CD14-positive monocyte (primary cell): ENCODE measurements around the gene EYS. TPM values are rescaled to one million over a fixed set of nuclear protein-coding genes. Genes with fewer than 3 reads are reported as not detected.

Source experiments
- DNase-seq, 3 donors: peaks; one replicate each; pipeline ENCODE4 v3.0.0-alpha.2; 2011 to 2022
- H2AFZ ChIP-seq: 2 replicates; pipeline ENCODE4 v1.6.0; 2012; ENCODE audit warnings: mild to moderate bottlenecking, low read depth, low read length, inconsistent platforms; ENCODE audit not compliant: insufficient read depth, poor library complexity, severe bottlenecking
- H3K27ac ChIP-seq, 2 donors: 1 replicate in 1 of 2; 2 replicates in 1 of 2; pipeline ENCODE4 v1.5.1; 2012 to 2013; ENCODE audit warnings: low read length in 2 of 2, control low read depth in 1 of 2, inconsistent platforms in 1 of 2, low read depth in 1 of 2, mild to moderate bottlenecking in 1 of 2
- H3K27me3 ChIP-seq, 2 donors: one replicate each; pipeline versions ENCODE4 v1.6.0 to v1.6.1; 2011 to 2013; ENCODE audit warnings: low read length in 2 of 2; ENCODE audit not compliant: control insufficient read depth in 2 of 2, insufficient read depth in 2 of 2
- H3K36me3 ChIP-seq, 2 donors: replicated peaks in 1 of 2; 1 replicate in 1 of 2; 2 replicates in 1 of 2; pipeline versions ENCODE4 v1.5.1 to v1.6.1; 2012 to 2013; ENCODE audit warnings: low read length in 2 of 2, control low read depth in 1 of 2, inconsistent platforms in 1 of 2, mild to moderate bottlenecking in 1 of 2; ENCODE audit not compliant: insufficient read depth in 2 of 2, control insufficient read depth in 1 of 2
- H3K4me1 ChIP-seq, 2 donors: 1 replicate in 1 of 2; 2 replicates in 1 of 2; pipeline versions ENCODE4 v1.5.1 to v1.6.1; 2012 to 2013; ENCODE audit warnings: low read length in 2 of 2, control low read depth in 1 of 2, inconsistent platforms in 1 of 2, mild to moderate bottlenecking in 1 of 2, moderate library complexity in 1 of 2; ENCODE audit not compliant: insufficient read depth in 2 of 2, control insufficient read depth in 1 of 2
- H3K4me2 ChIP-seq: replicated peaks from 2 replicates; pipeline ENCODE3; 2012; ENCODE audit warnings: low read length, moderate library complexity, mild to moderate bottlenecking; ENCODE audit not compliant: poor library complexity, severe bottlenecking; ENCODE audit errors: extremely low read depth
- H3K4me3 ChIP-seq, 3 experiments: fragments of 200-600 bp in 1 of 3; sonication (generic) in 1 of 3; replicated peaks in 1 of 3; 1 replicate in 2 of 3; 2 replicates in 1 of 3; pipeline ENCODE4 v1.5.1; 2011 to 2013; ENCODE audit warnings: low read length in 3 of 3, mild to moderate bottlenecking in 3 of 3, control low read depth in 2 of 3, low read depth in 2 of 3, inconsistent platforms in 1 of 3, moderate library complexity in 1 of 3
- H3K79me2 ChIP-seq: 2 replicates; pipeline ENCODE4 v1.6.0; 2012; ENCODE audit warnings: mild to moderate bottlenecking, control low read depth, inconsistent platforms, low read length, moderate library complexity; ENCODE audit not compliant: insufficient read depth
- H3K9ac ChIP-seq: 2 replicates; pipeline ENCODE4 v1.6.0; 2017; ENCODE audit warnings: low read length, mild to moderate bottlenecking; ENCODE audit not compliant: insufficient read depth, poor library complexity, severe bottlenecking
- H3K9me3 ChIP-seq, 2 donors: replicated peaks in 1 of 2; 1 replicate in 1 of 2; 2 replicates in 1 of 2; pipeline versions ENCODE4 v1.5.1 to v1.6.1; 2012 to 2013; ENCODE audit warnings: low read length in 2 of 2, control low read depth in 1 of 2; ENCODE audit not compliant: control insufficient read depth in 1 of 2, insufficient read depth in 1 of 2
- H4K20me1 ChIP-seq: 2 replicates; pipeline ENCODE4 v1.6.0; 2012; ENCODE audit warnings: mild to moderate bottlenecking, low read length, control low read depth, moderate library complexity; ENCODE audit not compliant: insufficient read depth
- H3K27ac Mint-ChIP-seq, 7 donors: one replicate each; pipeline ENCODE4 v1.8.0; 2020; ENCODE audit warnings: mild to moderate bottlenecking in 7 of 7, mixed read lengths in 7 of 7, moderate library complexity in 6 of 7, inconsistent platforms in 2 of 7
- H3K27me3 Mint-ChIP-seq, 3 donors: one replicate each; pipeline ENCODE4 v1.8.0; 2021 to 2022; ENCODE audit warnings: low read depth in 3 of 3, mild to moderate bottlenecking in 3 of 3, mixed read lengths in 3 of 3, moderate library complexity in 3 of 3, inconsistent platforms in 1 of 3
- H3K36me3 Mint-ChIP-seq, 2 donors: one replicate each; pipeline ENCODE4 v1.8.0; 2020; ENCODE audit warnings: mixed read lengths in 2 of 2, inconsistent platforms in 1 of 2, mild to moderate bottlenecking in 1 of 2
- H3K4me1 Mint-ChIP-seq: one replicate; pipeline ENCODE4 v1.8.0; 2020; ENCODE audit warnings: mild to moderate bottlenecking, mixed read lengths
- H3K4me3 Mint-ChIP-seq, 2 donors: one replicate each; pipeline ENCODE4 v1.8.0; 2020; ENCODE audit warnings: mild to moderate bottlenecking in 2 of 2, mixed read lengths in 2 of 2, moderate library complexity in 1 of 2
- H3K9me3 Mint-ChIP-seq, 7 donors: one replicate each; pipeline ENCODE4 v1.8.0; 2020 to 2022; ENCODE audit warnings: mixed read lengths in 7 of 7, mild to moderate bottlenecking in 6 of 7, moderate library complexity in 6 of 7, inconsistent platforms in 2 of 7
- CTCF ChIP-seq: fragments of 200-600 bp; IDR thresholded peaks from one replicate; pipeline ENCODE4 v1.8.0; 2022; ENCODE audit warnings: antibody characterized with exemption, mild to moderate bottlenecking
- WGBS: methylation state at CpG from one replicate; pipeline ENCODE4 v1.1.5; 2013; ENCODE audit warnings: missing lambda C conversion rate; ENCODE audit not compliant: insufficient coverage; 5-methylcytosine and 5-hydroxymethylcytosine counted together
- intact Hi-C, 2 donors: fragments of 100-400 bp; cut with micrococcal nuclease; formaldehyde crosslinking; loops; one replicate each; pipeline versions ENCODE4 v1.15.0 to v1.15.1; 2023
- polyA plus RNA-seq, 3 donors: library from polyadenylated mRNA; depleted of rRNA in 1 of 3; unstranded in 2 of 3; stranded (reverse) in 1 of 3; fragments of 300-500 nt in 2 of 3; fragments of >200 nt in 1 of 3; fragmentation: Illumina TruSeq in 2 of 3; gene quantifications; 1 replicate in 2 of 3; 2 replicates in 1 of 3; pipeline ENCODE4 v1.2.3, GENCODE V29; 2012 to 2021

EYS gene
- polyA plus RNA-seq, 3 donors = 0.01 to 0.03 TPM; not detected in 1

GRCh38 chr6:64696053-64696452 is 1011.0 kb downstream of the EYS start:
- peaks cover 0 to 34% (median 11%) of the 10 kb centered on the region in 7 donors for H3K9me3 Mint-ChIP-seq
- Histone ChIP-seq H3K27ac (no peak overlapping the region), H3K27me3 (no peaks in the 10 kb centered on the region), H3K4me1 (no peaks in the 10 kb centered on the region), H3K9me3 (peaks cover 16 to 17% of the 10 kb centered on the region in 2 donors), H3K36me3 (no peaks in the 10 kb centered on the region), H3K9ac (no peak overlapping the region), H2AFZ (no peak overlapping the region), H3K4me3 (no peak overlapping the region), H3K4me2 (no peak overlapping the region), H4K20me1 (no peaks in the 10 kb centered on the region), H3K79me2 (no peaks in the 10 kb centered on the region)
- no peaks in the 10 kb centered on the region for H3K36me3 Mint-ChIP-seq
- no peak overlapping the region for H3K4me3 Mint-ChIP-seq
- intact Hi-C loops = no loop called here
- no peak for TF ChIP-seq CTCF
- DNase-seq = no peak
- no CpG with 5 or more reads among the region's 1 CpG for WGBS
- H3K27me3 Mint-ChIP-seq = no peaks in the 10 kb centered on the region
- H3K27ac Mint-ChIP-seq = no peak overlapping the region
- no peaks in the 10 kb centered on the region for H3K4me1 Mint-ChIP-seq

- H3K9me3 Mint-ChIP-seq = peaks cover 0 to 34% (median 13%) of the 10 kb centered on the region in 7 donors
- no peak for DNase-seq
- Histone ChIP-seq H3K4me2 (no peak overlapping the region), H3K79me2 (no peaks in the 10 kb centered on the region), H3K27me3 (no peaks in the 10 kb centered on the region), H4K20me1 (no peaks in the 10 kb centered on the region), H3K9ac (no peak overlapping the region), H3K4me3 (no peak overlapping the region), H3K36me3 (no peaks in the 10 kb centered on the region), H3K4me1 (no peaks in the 10 kb centered on the region), H3K27ac (no peak overlapping the region), H2AFZ (no peak overlapping the region), H3K9me3 (peaks cover 16 to 17% of the 10 kb centered on the region in 2 donors)
- H3K4me1 Mint-ChIP-seq = no peaks in the 10 kb centered on the region
- H3K36me3 Mint-ChIP-seq = no peaks in the 10 kb centered on the region
- H3K4me3 Mint-ChIP-seq = no peak overlapping the region
- no peaks in the 10 kb centered on the region for H3K27me3 Mint-ChIP-seq
- H3K27ac Mint-ChIP-seq = no peak overlapping the region
- 97% methylated on average over 2 of the region's 3 CpGs for WGBS
- TF ChIP-seq CTCF = no peak
- intact Hi-C loops = no loop called here
Measured at GRCh38 chr6:64694356-64694755, 1012.7 kb downstream of the EYS start.
